Neutrophil (primary cell): ENCODE data around the gene DPP8.

ENCODE experiments used
- H3K27ac ChIP-seq: fragments of 200-600 bp; sonication (generic); 2 replicates; pipeline ENCODE4 v1.5.1; 2016; ENCODE audit warnings: mild to moderate bottlenecking, moderate library complexity
- H3K27me3 ChIP-seq: fragments of 200-600 bp; sonication (generic); 2 replicates; pipeline ENCODE4 v1.6.0; 2016; ENCODE audit warnings: mild to moderate bottlenecking
- H3K36me3 ChIP-seq: fragments of 200-600 bp; sonication (generic); 2 replicates; pipeline ENCODE4 v1.5.1; 2017
- H3K4me1 ChIP-seq, 2 experiments: fragments of 200-600 bp in 1 of 2; sonication (generic) in 1 of 2; 1 replicate in 1 of 2; 2 replicates in 1 of 2; pipeline versions ENCODE4 v1.5.1 to v1.6.1; 2013 to 2016; ENCODE audit warnings: low read depth in 1 of 2, low read length in 1 of 2, mild to moderate bottlenecking in 1 of 2, moderate library complexity in 1 of 2; ENCODE audit not compliant: control insufficient read depth in 1 of 2, insufficient read depth in 1 of 2
- H3K4me3 ChIP-seq, 2 experiments: fragments of 200-600 bp in 1 of 2; sonication (generic) in 1 of 2; 1 replicate in 1 of 2; 2 replicates in 1 of 2; pipeline ENCODE4 v1.5.1; 2013 to 2016; ENCODE audit warnings: low read depth in 1 of 2, low read length in 1 of 2, mild to moderate bottlenecking in 1 of 2, moderate library complexity in 1 of 2
- H3K9me3 ChIP-seq: fragments of 200-600 bp; sonication (generic); 2 replicates; pipeline ENCODE4 v1.5.1; 2016
- TF ChIP-seq, protein P1 (sequence below): fragments of 200-600 bp; sonication (generic); IDR thresholded peaks from 2 replicates; pipeline ENCODE4 v1.5.1; 2016; ENCODE audit warnings: antibody characterized with exemption

Gene DPP8

GRCh38 chr15:65424683-65425082 is 92.8 kb downstream of the DPP8 start:
- H3K4me3 ChIP-seq, result no peak overlapping the region
- TF ChIP-seq, protein P1, sequence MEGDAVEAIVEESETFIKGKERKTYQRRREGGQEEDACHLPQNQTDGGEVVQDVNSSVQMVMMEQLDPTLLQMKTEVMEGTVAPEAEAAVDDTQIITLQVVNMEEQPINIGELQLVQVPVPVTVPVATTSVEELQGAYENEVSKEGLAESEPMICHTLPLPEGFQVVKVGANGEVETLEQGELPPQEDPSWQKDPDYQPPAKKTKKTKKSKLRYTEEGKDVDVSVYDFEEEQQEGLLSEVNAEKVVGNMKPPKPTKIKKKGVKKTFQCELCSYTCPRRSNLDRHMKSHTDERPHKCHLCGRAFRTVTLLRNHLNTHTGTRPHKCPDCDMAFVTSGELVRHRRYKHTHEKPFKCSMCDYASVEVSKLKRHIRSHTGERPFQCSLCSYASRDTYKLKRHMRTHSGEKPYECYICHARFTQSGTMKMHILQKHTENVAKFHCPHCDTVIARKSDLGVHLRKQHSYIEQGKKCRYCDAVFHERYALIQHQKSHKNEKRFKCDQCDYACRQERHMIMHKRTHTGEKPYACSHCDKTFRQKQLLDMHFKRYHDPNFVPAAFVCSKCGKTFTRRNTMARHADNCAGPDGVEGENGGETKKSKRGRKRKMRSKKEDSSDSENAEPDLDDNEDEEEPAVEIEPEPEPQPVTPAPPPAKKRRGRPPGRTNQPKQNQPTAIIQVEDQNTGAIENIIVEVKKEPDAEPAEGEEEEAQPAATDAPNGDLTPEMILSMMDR, result no peak
- no peak overlapping the region for H3K27ac ChIP-seq
- no peaks in the 10 kb centered on the region for H3K36me3 ChIP-seq
- H3K9me3 ChIP-seq, result no peaks in the 10 kb centered on the region
- H3K27me3 ChIP-seq, result peaks cover 80% of the 10 kb centered on the region
- H3K4me1 ChIP-seq, result peaks cover 8 to 13% of the 10 kb centered on the region in 2 experiments

GRCh38 chr15:65423976-65424679 is 93.4 kb downstream of the DPP8 start:
- peaks cover 8 to 13% of the 10 kb centered on the region in 2 experiments for H3K4me1 ChIP-seq
- H3K4me3 ChIP-seq, result no peak overlapping the region
- H3K9me3 ChIP-seq, result no peaks in the 10 kb centered on the region
- peaks cover 85% of the 10 kb centered on the region for H3K27me3 ChIP-seq
- no peaks in the 10 kb centered on the region for H3K36me3 ChIP-seq
- H3K27ac ChIP-seq, result no peak overlapping the region
- TF ChIP-seq, protein P1, result no peak

GRCh38 chr15:65423150-65423975 is 94.1 kb downstream of the DPP8 start:
- no peaks in the 10 kb centered on the region for H3K36me3 ChIP-seq
- TF ChIP-seq, protein P1, result no peak
- H3K4me3 ChIP-seq, result no peak overlapping the region
- H3K27me3 ChIP-seq, result peaks cover 93% of the 10 kb centered on the region
- H3K9me3 ChIP-seq, result no peaks in the 10 kb centered on the region
- H3K27ac ChIP-seq, result no peak overlapping the region
- H3K4me1 ChIP-seq, result peaks cover 8 to 13% of the 10 kb centered on the region in 2 experiments

- Histone ChIP-seq H3K4me3 (no peak overlapping the region), H3K4me1 (peaks cover 8 to 13% of the 10 kb centered on the region in 2 experiments), H3K27ac (no peak overlapping the region), H3K36me3 (no peaks in the 10 kb centered on the region), H3K27me3 (peaks cover 98% of the 10 kb centered on the region), H3K9me3 (no peaks in the 10 kb centered on the region)
- TF ChIP-seq, protein P1, result no peak
These were observed 95.9 kb downstream of the DPP8 start for GRCh38 chr15:65421360-65422215.

DNA sequence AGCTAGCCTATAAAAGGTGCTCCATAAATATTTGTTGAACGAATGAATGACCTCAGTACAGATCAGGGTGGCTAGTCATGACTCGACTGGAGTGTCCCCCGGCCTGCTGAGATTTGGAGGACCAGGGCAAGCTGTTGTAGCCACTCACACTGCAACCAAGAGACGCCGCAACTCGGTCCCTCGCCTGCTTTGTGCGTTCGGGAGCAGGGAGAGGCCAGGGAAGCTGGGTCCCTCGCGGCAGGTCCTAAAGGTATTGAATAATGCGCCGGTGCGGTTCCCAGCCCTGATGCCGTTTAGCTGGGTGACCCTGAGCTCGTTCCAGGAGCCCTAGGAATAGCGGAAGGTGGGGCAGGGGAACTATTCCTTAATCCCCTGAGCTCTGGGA is 96.5 kb downstream of the DPP8 start:
- H3K27me3 ChIP-seq, result peaks cover 97% of the 10 kb centered on the region
- no peak overlapping the region for H3K27ac ChIP-seq
- no peak overlapping the region for H3K4me3 ChIP-seq
- peaks cover 8 to 13% of the 10 kb centered on the region in 2 experiments for H3K4me1 ChIP-seq
- TF ChIP-seq, protein P1, result no peak
- no peaks in the 10 kb centered on the region for H3K36me3 ChIP-seq
- H3K9me3 ChIP-seq, result no peaks in the 10 kb centered on the region
